Stimulated activated CD4-positive, alpha-beta T cell treated with anti-CD3 and anti-CD28 coated beads, Interleukin-1b, Interleukin-23, amount 100 ng/mL, for 1 hour (primary cell): ENCODE measurements around the gene TBC1D10A.

Experiments used
- DNase-seq, 2 donors: peaks; one replicate each; pipeline ENCODE4 v3.0.0-alpha.2; 2020; ENCODE audit warnings: low read depth in 2 of 2

The TBC1D10A gene

DNA sequence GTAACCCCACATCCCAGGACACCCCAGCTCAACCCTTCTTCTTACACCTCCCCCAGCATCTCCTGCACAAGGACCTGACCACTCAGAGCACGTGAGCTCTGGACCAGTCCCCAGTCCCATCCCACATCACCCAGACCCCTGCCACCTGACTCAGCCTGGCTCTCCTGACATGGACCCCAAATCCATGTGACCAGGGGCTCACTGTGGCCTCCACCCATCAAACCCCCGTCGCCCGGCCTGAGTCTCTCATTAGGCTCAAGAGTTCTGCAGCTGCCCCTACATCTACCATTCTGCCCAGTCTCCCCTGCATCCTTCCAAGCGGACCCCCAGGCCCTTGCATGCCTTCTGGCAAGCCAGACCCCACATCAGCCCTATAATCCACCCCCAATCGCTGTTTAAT is 78.3 kb downstream of the TBC1D10A start:
- DNase-seq: no peak

DNA sequence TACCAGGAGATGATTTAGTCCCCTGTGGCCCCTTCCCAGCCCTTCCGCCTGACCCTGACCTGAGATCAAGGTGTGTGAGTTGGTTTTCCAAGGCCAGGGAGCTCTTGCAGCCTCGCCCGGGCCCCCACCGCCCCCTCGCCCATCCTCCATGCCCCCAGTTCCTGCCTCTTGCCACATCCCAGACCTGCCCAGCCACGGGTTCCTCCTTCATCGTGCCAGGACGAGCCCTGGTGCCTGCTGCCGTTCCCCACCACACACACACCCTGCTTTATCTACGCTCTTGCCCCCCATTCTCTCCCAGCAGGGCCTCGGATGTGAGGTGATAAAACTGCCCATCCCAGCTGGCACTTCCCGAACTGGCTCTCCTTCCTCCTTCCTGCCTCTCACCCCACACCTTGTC is 78.8 kb downstream of the TBC1D10A start:
- no peak for DNase-seq

- DNase-seq: no peak
Observed at GRCh38 chr22:30247561-30247960, 79.2 kb downstream of the TBC1D10A start.

- no peak for DNase-seq
Observed at GRCh38 chr22:30246814-30247376, 79.8 kb downstream of the TBC1D10A start.

DNA sequence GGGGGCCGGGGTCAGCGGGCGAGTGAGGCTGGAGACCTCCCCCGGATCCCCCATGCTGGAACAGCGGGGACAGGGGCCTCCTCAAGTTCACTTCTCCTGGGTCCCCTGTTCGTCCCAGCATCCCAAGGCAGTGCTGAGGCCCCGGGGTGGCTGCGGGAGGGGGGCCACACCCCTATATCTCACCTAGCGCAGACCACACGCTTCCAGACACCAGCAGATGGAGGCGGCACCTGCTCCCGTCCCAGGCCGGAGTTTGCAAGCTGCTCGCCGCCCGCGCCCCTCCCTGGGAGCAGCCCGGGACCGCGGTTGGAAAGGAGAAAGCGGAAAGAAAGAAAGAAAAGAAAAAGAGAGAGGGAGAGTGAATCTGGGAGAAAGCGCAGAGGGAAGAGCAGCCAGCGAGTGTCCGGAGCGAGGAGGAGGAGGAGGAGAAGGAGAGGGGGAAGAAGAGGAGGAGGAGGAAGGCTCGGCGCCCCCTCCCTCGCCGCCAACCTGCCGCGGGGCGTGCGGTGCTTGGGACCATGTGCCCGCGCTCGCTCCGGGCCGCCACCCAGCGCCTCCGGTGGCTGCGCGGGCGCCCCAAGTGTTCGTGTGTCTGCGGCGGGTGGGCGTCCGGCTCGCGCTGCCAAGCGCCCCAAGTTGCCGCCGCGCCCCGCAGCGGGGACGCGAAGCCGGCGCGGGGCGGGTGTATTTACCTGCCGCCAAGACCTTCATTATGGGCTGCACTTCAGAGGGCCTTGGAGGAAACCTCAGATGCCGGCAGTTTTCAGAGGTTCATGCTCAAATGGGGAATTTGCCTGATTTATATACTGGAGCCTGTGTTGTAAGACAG is 80.5 kb downstream of the TBC1D10A start, which contains the start of gene LIF:
LIF (minus strand) TSS at position 775 of the 829 bp plus-strand sequence; CDS start at position 711, 64 bp downstream.
- no peak for DNase-seq

- DNase-seq: no peak
Observed at GRCh38 chr22:30245181-30245984, 81.4 kb downstream of the TBC1D10A start.

GRCh38 chr22:30244641-30245040 is 82.1 kb downstream of the TBC1D10A start:
- no peak for DNase-seq

- no peak for DNase-seq
Observed at GRCh38 chr22:30244066-30244465, 82.7 kb downstream of the TBC1D10A start.

GRCh38 chr22:30243661-30244060 is 83.1 kb downstream of the TBC1D10A start:
- DNase-seq: no peak
